Neural cell (in vitro differentiated cells): Measurements from ENCODE around the gene CACNA1C.

ENCODE experiments used
- EZH2 ChIP-seq: fragments of 200-600, 300-800 bp; shearing (Covaris generic), sonication (generic); IDR thresholded peaks from 2 replicates; pipeline ENCODE4 v1.6.1; 2014; ENCODE audit warnings: antibody characterized with exemption, low read length, borderline replicate concordance, mild to moderate bottlenecking; ENCODE audit not compliant: insufficient read depth, poor library complexity, severe bottlenecking
- TAF1 ChIP-seq: IDR thresholded peaks from 2 replicates; pipeline ENCODE4 v1.6.1; 2012; ENCODE audit warnings: low read depth
- TF ChIP-seq, protein P1 (sequence below): fragments of 450-650 bp; IDR thresholded peaks from 2 replicates; pipeline ENCODE4 v1.5.1; 2014; ENCODE audit warnings: antibody characterized with exemption, mild to moderate bottlenecking, moderate library complexity; ENCODE audit not compliant: poor library complexity, severe bottlenecking

GRCh38 chr12:2288471-2288870, 235.7 kb downstream of the CACNA1C start:
- TF ChIP-seq, protein P1, sequence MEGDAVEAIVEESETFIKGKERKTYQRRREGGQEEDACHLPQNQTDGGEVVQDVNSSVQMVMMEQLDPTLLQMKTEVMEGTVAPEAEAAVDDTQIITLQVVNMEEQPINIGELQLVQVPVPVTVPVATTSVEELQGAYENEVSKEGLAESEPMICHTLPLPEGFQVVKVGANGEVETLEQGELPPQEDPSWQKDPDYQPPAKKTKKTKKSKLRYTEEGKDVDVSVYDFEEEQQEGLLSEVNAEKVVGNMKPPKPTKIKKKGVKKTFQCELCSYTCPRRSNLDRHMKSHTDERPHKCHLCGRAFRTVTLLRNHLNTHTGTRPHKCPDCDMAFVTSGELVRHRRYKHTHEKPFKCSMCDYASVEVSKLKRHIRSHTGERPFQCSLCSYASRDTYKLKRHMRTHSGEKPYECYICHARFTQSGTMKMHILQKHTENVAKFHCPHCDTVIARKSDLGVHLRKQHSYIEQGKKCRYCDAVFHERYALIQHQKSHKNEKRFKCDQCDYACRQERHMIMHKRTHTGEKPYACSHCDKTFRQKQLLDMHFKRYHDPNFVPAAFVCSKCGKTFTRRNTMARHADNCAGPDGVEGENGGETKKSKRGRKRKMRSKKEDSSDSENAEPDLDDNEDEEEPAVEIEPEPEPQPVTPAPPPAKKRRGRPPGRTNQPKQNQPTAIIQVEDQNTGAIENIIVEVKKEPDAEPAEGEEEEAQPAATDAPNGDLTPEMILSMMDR = no peak
- no peak for TF ChIP-seq EZH2
- no peak for TF ChIP-seq TAF1
